ENCODE results near the gene UBALD1.

GRCh38 chr16:4624827-4625559 is 10.3 kb upstream of the UBALD1 start:
- no peak for TF ChIP-seq CTCF (IDR thresholded peaks at IDR 0.05; ENCODE audit: low read length)
- TF ChIP-seq EZH2 (IDR thresholded peaks at IDR 0.05; ENCODE audit: borderline replicate concordance, low read length) = no peak
